Stimulated activated CD4-positive, alpha-beta T cell treated with anti-CD3 and anti-CD28 coated beads, Interleukin-2, amount 100 ng/mL, for 4 hours (primary cell): ENCODE measurements around the gene ZNF511.
A peak's percentile ranks its signal among the peaks of the same experiment; 100 is the strongest.

ENCODE experiments used
- DNase-seq: peaks from one replicate; pipeline ENCODE4 v3.0.0-alpha.2; 2020; ENCODE audit warnings: low read depth

ZNF511 gene

GRCh38 chr10:133353988-133354605 is 45.4 kb downstream of the ZNF511 start:
- no peak for DNase-seq

- no peak for DNase-seq
These were observed 46.0 kb downstream of the ZNF511 start for GRCh38 chr10:133354672-133355240.

- DNase-seq = no peak
These were observed 46.6 kb downstream of the ZNF511 start for GRCh38 chr10:133355266-133355665.

DNA sequence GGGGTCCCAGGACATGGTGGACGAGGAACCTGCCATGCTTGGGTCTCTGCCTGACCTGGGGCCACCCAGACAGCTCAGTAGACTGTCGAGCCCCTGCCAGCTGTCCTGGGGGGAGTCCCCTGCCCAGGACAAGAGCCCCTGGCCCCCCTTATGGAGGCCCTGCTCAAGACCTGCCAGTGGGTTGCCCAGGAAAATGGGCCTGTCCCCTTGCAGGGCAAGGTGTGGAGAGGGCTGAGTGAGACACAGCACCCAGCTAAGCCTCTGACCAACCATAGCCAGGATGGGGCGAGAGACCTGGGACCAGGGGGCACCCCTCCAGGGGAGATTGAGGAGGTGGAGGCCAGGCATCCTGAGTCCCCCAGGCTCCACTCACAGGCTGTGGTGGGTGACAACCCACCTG is 47.3 kb downstream of the ZNF511 start:
- DNase-seq = no peak

GRCh38 chr10:133356549-133357284 is 48.0 kb downstream of the ZNF511 start:
- no peak for DNase-seq

GRCh38 chr10:133357285-133358161 is 48.8 kb downstream of the ZNF511 start, which contains the start of gene FUOM:
Gene FUOM, minus strand, starts transcription at chr10:133358019. Its CDS starts 12 bp downstream, at chr10:133358007.
- DNase-seq = peak; percentile 66

DNA sequence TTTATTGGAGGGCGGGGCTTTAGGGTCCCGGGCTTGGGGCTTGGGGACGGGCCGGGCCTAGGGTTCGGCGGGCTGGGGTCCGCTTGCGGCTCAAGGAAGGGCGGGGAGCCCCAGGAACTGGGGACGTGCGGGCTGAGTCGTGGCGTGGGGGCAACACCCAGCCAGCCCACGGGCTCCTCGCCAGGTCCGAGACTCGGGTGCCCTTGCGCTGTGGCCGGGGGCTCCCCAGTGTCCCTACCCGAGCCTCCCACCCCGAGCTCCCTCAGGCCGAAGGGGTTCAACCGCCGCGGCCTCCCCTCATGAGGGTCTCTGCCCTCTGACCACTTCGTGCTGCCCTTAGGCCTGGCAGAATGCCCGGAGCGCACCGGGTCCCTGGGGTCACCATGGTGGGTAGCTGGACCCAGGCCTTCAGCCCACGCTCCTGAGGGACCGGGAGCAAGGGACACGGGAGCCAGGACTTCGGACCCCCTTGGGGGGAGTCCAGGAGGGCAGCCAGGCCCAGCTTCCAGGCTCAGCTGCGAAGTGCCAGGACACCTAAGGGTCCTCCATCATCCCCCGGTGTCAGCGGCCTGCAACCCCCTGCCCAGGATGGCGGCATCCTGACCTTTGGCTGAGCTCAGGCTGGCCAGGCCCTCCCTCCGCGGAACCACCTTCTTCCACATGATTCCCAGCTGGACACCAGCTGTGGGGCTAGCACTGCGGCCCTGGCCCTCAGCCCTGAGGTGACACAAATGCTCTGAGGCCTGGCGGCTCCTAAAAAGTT is 49.6 kb downstream of the ZNF511 start:
- no peak for DNase-seq

DNA sequence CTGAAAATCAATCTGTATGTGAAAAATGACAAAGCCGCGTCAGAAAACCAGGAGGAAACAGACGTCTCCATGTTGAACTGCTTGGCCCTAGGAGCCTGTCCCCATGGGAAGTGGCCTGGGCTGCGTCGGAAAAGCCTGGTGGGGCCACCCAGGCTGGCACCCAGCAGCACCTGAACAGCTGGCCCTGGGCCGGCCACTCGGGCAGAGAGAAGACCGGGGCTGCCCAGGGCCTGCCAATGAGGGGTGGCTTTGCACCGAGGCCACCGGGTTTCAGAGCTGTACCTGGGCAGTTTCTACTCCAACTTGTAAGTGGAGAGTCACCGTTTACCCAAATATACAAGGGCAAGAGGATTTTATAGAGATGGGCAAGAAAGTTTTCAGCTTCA is 50.2 kb downstream of the ZNF511 start:
- DNase-seq = no peak

DNA sequence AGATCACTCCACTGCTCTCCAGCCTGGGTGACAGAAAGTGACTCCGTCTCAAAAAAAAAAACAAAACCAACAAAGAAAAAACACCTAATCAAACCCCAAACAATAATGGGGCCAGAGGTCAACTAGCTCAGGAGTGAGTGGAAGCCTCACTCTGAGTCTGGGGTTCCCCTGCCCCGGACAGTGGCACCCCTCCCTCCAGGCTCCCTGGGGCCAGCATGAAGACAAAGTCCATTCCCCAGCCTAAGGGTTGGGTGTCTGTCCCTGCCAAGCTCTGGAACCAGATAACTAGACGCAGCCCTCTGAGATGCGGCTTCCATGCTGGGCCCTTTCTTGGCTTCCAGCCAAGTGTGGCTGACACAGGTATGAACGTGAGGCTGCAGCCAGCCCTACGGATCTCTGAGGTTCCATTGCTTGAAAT is 50.8 kb downstream of the ZNF511 start:
- DNase-seq = no peak

- no peak for DNase-seq
These were observed 51.4 kb downstream of the ZNF511 start for GRCh38 chr10:133359972-133360610.

GRCh38 chr10:133361227-133361626 is 52.5 kb downstream of the ZNF511 start:
- no peak for DNase-seq

- no peak for DNase-seq
These were observed 53.2 kb downstream of the ZNF511 start for GRCh38 chr10:133361773-133362441.
